MG63 (cell line): ENCODE measurements around the gene TSPO2. TPM values are rescaled to one million over a fixed set of nuclear protein-coding genes. Genes with fewer than 3 reads are reported as not detected.
"Not testable (repeated sequence)": the region's sequence is repeated elsewhere in the genome, so short reads cannot be mapped to it uniquely, and the experiment has no call there.

Experiments
- DNase-seq: peaks from one replicate; pipeline ENCODE4 v3.0.0-alpha.2; 2020
- H3K27me3 ChIP-seq: fragments of 250-450 bp; sonication (Bioruptor Pico); 2 replicates; pipeline ENCODE4 v1.5.1; 2020; ENCODE audit warnings: mild to moderate bottlenecking, moderate library complexity
- H3K36me3 ChIP-seq: fragments of 250-450 bp; sonication (Bioruptor Pico); 2 replicates; pipeline ENCODE4 v1.5.1; 2020; ENCODE audit warnings: mild to moderate bottlenecking, moderate library complexity
- H3K4me3 ChIP-seq: fragments of 250-450 bp; sonication (Bioruptor Pico); 2 replicates; pipeline ENCODE4 v1.5.1; 2020; ENCODE audit warnings: mild to moderate bottlenecking, moderate library complexity
- H3K9me3 ChIP-seq: fragments of 250-450 bp; sonication (Bioruptor Pico); 2 replicates; pipeline ENCODE4 v1.5.1; 2020; ENCODE audit warnings: mild to moderate bottlenecking, moderate library complexity
- total RNA-seq: library from RNA; depleted of rRNA; stranded (reverse); fragments of >200 nt; shearing (Covaris generic); gene quantifications from 2 replicates; pipeline ENCODE4 v1.2.3, GENCODE V29; 2014; ENCODE audit warnings: low replicate concordance; rRNA removed

The TSPO2 gene, protein sequence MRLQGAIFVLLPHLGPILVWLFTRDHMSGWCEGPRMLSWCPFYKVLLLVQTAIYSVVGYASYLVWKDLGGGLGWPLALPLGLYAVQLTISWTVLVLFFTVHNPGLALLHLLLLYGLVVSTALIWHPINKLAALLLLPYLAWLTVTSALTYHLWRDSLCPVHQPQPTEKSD
- not detected in 2 replicates for total RNA-seq

DNA sequence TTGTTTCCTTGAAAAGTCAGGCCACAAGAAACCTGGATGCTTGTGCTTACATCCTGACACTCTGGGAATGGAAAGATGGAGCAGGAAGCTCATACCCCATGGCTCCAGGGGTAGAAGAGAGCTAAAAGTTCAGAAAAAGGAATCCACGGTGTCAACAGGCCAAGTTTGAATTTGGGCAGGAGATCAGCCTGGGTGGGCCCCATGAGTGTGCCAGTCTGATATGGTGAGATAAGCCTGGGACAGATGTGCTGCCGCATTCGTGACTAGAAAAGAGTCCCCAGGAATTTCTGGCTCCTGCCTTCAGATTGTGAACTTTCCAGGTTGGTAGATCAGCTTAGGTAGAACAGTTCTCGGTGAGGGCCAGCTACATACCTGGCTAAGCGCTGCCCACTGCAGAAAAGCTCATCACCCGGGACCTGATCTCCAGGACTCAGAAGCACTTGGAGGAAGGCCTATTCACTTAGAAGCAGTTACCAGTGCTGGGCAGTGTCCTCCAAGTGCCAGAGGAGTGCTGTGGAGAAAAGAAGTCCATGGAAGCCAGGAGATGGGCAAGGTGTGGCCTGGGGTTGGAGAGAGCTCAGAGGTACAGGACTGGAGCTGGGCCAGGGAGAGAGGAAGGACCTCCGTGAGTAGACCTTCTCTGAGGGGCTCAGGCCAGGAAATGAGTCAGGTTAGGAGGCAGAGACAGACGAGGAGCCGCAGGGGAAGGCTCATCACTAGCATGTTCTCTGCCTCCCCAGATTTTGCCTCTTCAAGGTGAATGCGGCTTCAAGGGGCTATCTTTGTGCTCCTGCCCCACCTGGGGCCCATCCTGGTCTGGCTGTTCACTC is at the start of gene TSPO2:
TSPO2 (plus strand) TSS at position 242 of the 830 bp plus-strand sequence; CDS start at position 761, 519 bp downstream.
- Histone ChIP-seq H3K4me3 (no peak within 1 kb of the TSS), H3K27me3 (no peaks in the 10 kb centered on the region), H3K36me3 (no peaks in the 10 kb centered on the region), H3K9me3 (no peaks in the 10 kb centered on the region)
- DNase-seq, result no peak

DNA sequence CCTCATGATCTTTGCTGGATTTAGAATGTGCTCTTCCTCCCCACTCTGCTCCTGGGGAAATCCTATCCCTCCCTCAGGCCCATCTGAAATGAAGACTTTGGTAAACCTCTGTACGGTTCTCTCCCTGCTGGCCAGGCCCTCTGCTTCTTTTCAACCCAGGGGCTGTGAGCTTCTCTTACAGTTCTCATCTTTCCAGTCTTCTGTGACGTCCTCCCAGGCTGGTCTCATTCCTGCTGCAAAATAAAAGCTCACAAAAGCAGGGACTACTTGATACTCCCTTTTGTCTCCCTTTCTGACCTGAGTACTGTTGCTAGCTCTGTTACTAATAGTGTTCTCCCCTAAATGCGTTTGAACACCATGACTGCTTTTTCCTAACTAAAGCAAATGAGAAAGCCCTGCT is 49.5 kb upstream of the TSPO2 start:
- no peak for DNase-seq
- no peaks in the 10 kb centered on the region for H3K9me3 ChIP-seq
- H3K36me3 ChIP-seq, result no peaks in the 10 kb centered on the region
- no peak overlapping the region for H3K4me3 ChIP-seq
- H3K27me3 ChIP-seq, result no peaks in the 10 kb centered on the region

DNA sequence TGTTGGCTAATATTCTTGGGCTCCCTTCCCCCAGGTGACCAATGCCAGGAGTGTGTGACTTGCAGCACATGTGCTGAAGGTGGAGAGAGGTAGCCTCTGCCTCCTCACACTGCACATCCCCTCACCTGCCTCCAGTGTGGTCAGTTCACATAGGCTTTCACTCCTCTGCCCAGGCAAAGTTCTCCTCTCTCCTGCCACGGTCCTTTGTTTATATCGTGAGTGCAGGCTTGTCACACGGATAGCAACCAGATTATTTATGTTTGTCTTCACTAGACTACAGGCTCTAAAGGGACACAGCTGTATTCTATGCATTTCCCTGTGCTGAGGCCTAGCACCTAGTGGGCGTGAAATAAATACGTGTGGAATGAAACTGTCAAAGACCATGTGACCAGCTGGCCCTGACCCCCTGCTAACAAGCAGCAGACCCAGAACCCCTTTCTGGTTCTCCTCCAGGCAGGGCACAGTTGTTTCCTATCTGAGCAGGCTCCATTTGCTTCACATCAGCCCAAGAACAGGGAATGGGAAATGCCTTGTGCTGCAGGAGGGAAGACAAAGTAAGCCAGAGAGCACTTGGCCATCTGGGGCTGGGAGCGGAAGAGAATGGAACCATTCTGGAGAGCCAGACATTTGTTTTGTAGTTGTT is 45.6 kb upstream of the TSPO2 start:
- no peaks in the 10 kb centered on the region for H3K9me3 ChIP-seq
- DNase-seq, result no peak
- H3K36me3 ChIP-seq, result no peaks in the 10 kb centered on the region
- H3K27me3 ChIP-seq, result no peaks in the 10 kb centered on the region
- H3K4me3 ChIP-seq, result no peak overlapping the region

DNA sequence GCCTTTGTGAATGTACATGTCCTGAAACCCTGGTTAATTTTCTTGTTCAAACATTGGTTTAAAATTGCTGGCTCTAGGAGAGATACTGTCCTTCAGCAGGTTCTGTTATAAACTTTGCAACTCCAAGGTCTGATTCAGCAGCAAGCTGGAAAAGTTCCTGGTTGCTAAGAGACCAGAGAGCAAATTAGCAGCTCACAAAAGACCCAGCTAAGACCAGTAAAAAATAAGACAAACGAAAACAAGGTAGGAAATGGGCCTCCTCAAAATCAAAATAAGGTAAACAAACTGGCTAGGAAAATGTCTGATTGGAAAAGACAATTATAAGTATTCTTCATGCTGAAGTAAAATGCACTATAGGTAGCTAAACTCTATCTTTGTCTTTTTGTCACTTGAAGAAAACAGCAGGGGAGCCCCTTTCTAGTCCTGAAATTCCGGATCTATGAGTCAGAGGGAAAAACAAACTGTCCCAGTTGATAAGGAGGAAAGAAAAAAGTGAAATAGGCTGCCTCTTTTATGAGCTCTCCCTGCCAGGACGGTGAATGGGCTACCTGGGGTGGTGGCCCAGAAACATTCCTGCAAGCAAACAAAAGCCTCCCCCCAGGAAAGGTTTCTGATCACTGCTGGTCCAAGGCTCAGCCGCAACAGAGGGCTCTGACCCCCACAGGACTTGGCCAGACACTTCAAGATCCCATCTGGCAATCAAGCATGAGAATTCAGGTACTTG is 44.9 kb upstream of the TSPO2 start:
- H3K36me3 ChIP-seq, result no peaks in the 10 kb centered on the region
- H3K9me3 ChIP-seq, result no peaks in the 10 kb centered on the region
- H3K4me3 ChIP-seq, result no peak overlapping the region
- peak; percentile 11 for DNase-seq
- no peaks in the 10 kb centered on the region for H3K27me3 ChIP-seq

DNA sequence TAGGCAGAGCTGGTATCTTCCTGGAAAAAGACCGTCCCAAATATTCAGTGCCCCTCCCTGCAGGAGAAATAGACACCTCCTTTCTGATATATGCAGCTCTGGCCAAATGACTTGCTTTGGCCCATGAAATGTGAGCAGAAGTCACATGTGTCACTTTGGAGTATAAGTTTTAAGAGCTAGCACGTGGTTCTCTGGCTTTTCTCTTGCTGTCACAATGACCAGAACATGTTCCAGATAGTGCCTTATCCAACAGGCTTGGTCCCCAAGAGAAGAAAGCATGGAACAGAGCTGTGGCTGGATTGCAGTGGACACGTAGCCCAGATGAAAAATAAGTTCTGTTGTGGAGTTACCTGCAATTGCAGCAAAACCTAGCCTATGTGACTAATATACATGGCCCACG is 43.6 kb upstream of the TSPO2 start:
- H3K9me3 ChIP-seq, result no peaks in the 10 kb centered on the region
- no peak overlapping the region for H3K4me3 ChIP-seq
- H3K36me3 ChIP-seq, result no peaks in the 10 kb centered on the region
- H3K27me3 ChIP-seq, result no peaks in the 10 kb centered on the region
- DNase-seq, result no peak

DNA sequence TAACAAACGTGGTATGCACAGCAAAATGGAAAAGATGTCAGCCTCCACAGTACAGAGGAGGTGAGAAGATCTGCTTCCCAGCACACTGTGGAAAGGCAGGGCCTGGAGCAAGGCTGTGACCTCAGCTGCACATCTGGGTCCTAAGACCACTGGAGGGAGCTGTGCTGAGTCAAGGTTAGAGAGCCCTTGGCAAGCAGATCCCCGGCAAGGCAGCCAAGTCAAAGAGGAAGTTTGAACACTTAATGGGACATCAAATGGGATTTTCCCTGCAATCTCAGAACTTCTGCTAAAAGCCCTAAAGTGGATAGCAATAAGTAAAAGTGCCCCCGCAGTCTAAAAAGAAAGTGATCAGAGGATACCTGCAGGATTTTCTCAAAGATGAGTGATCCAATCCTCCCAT is 42.7 kb upstream of the TSPO2 start:
- peak; percentile 81 for DNase-seq
- no peaks in the 10 kb centered on the region for H3K36me3 ChIP-seq
- H3K4me3 ChIP-seq, result no peak overlapping the region
- no peaks in the 10 kb centered on the region for H3K9me3 ChIP-seq
- H3K27me3 ChIP-seq, result no peaks in the 10 kb centered on the region

DNA sequence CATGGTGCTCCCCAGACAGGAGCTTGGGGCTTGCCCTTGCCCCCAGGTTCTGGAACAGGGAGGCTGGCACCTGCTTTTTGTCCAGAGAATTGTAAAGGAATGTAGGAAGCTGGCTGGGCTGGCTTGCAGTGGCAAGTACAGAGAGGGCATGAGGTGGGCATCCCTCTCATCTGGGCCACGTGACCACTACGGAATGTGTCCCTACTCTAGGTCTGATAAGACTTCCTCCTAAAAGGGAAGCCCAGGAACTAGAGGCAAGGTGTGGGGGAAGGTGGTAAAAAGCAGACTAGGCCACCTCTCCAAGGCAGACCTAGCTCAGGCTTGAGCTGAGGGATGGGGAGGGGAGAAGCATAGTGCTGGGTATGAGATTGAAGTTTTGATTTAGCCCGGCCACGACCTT is 42.0 kb upstream of the TSPO2 start:
- Histone ChIP-seq H3K36me3 (no peaks in the 10 kb centered on the region), H3K4me3 (no peak overlapping the region), H3K27me3 (no peaks in the 10 kb centered on the region), H3K9me3 (no peaks in the 10 kb centered on the region)
- DNase-seq, result no peak

DNA sequence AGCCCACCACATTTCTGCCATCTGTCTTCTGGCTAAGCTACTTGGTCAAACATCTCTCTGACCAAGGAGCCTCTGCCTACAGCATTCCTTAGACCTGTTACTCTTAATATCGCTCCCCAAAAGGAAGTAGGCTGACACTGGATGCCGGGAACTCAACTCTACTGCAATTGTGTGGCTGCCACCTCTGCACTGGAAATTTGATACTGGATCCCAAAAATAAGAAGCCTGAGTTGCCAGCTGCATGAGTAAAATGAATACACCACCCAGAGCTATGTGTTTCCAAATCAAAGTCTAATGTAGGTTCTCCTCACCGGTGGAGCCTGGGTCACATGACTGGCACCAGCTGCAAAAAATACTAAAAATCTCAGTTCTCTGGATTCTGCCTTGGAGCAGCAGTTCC is 40.1 kb upstream of the TSPO2 start:
- DNase-seq, result no peak
- H3K36me3 ChIP-seq, result no peaks in the 10 kb centered on the region
- no peaks in the 10 kb centered on the region for H3K9me3 ChIP-seq
- no peaks in the 10 kb centered on the region for H3K27me3 ChIP-seq
- H3K4me3 ChIP-seq, result no peak overlapping the region

DNA sequence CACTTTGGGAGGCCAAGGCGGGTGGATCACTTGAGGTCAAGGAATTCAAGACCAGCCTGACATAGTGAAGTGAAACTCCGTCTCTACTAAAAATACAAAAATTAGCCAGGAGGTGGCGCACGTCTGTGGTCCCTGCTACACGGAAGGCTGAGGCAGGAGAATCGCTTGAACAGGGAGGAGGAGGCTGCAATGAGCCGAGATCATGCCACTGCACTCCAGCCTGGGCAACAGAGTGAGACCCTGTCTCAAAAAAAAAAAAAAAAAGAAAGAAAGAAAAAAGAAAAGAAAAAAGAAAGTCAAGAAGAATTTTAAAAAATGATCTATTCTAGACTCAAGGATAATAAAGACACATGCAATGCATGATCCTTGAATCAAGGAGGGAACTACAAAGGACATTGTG is 36.0 kb upstream of the TSPO2 start:
- DNase-seq, result peak; percentile 16
- not testable (repeated sequence) for H3K4me3 ChIP-seq, H3K9me3 ChIP-seq, H3K36me3 ChIP-seq, H3K27me3 ChIP-seq

DNA sequence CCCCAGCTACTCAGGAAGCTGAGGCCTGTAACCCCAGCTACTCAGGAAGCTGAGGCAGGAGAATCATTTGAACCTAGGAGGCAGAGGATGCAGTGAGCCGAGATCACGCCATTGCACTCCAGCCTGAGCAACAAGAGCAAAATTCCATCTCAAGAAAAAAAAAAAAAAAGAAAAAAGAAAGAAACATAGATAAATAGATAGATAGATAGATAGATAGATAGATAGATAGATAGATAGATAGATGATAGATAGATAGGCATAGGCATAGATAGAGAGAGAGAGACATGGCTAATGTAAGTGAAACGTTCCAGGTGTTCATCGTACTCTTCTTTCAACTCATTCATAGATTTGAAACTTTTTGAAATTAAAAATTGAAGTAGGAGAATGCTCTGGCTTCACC is 35.3 kb upstream of the TSPO2 start:
- not testable (repeated sequence) for H3K9me3 ChIP-seq, H3K36me3 ChIP-seq, H3K27me3 ChIP-seq, H3K4me3 ChIP-seq, DNase-seq

DNA sequence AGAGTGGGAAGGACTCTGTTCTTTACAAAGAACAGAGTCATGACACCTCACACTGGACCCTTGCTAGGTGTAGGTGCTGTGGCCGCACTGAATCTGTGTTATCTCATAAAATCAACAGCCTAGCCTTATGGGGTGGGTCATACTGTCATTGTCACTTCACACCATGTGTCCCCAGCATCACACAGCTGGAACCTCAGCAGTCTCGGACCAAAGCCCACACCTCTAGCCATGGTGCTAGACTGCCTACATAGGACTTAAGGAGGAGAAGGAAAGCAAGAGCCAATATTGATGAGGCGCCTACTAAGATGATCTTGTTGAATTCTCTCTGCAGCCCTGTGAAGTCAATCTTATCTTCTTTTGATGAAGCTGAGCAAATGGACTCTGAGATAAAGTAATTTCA is 34.3 kb upstream of the TSPO2 start:
- no peak for DNase-seq
- H3K27me3 ChIP-seq, result no peaks in the 10 kb centered on the region
- H3K4me3 ChIP-seq, result no peak overlapping the region
- H3K9me3 ChIP-seq, result no peaks in the 10 kb centered on the region
- no peaks in the 10 kb centered on the region for H3K36me3 ChIP-seq

DNA sequence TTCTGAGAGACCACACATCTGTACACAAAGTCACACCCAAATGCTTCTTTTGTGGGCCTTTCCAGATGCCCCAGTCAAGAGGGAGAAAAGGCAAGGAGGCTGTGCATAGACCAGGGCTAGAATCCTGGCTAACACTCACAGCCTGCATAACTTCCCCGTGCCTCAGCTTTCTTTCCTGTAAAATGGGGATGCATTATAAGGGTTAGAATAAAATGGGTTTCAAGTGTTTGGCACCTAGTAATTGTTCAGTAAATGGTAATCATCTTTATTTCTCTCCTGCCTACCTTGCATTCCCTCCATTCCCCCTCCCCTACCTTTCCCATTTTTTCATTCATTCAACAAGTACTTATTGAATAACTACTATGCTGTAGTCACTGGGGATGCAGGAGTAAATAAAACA is 32.6 kb upstream of the TSPO2 start:
- H3K4me3 ChIP-seq, result no peak overlapping the region

DNA sequence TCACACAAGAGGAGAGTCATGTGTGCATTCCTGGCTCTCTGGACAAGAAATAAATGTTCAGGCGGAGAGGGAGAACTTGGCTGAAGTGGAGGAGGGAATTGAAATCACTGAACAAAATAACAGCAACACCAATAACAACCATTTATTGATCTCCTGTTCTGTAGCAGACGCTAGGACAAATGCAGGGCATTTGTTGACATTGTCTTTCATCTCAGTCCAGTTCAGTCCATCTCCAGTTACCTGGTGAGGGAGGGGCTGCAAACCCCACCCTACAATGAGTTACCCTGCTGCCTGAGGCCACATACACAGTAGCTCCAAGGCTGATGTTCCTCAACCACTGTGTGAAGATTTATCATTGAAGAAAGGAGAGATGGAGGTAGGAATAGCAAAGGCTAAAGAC is 30.6 kb upstream of the TSPO2 start:
- DNase-seq, result no peak
- H3K9me3 ChIP-seq, result no peaks in the 10 kb centered on the region
- no peaks in the 10 kb centered on the region for H3K27me3 ChIP-seq
- no peaks in the 10 kb centered on the region for H3K36me3 ChIP-seq
- no peak overlapping the region for H3K4me3 ChIP-seq

More for the DNA sequence above, 32.6 kb upstream of the TSPO2 start:
- no peaks in the 10 kb centered on the region for H3K9me3 ChIP-seq
- no peaks in the 10 kb centered on the region for H3K27me3 ChIP-seq
- no peak for DNase-seq
- no peaks in the 10 kb centered on the region for H3K36me3 ChIP-seq

DNA sequence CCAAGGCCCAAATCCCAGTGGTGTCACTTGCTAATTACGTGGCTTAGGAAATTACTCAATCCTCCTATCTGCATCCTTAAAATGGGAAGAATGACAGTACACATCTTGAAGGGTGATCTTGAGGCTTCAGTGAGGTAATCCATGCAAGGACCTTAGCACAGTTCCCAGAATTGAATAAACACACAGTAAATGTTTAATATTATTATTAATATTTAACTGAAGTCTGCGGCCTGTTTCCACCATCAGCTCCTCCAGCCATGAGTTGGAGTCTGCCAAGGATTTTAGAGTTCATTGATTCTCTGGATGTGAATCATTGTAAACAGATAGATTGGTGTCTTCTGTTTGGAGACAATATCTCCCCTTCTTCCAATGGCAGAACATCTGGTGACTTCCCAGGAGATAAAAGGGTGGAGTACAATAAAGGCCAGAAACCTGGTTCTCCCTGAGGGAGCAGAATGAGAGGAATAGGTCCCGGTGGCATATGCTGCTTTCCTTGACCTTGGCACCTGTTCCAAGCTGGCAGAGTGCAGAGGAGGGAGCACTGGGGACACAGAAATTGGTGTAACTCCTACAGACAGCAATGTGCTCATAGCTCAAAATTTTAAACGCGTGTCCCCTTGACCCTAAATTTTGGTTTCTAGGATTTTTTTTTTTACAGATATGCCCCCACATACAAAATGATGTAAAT is 28.7 kb upstream of the TSPO2 start:
- H3K36me3 ChIP-seq, result no peaks in the 10 kb centered on the region
- H3K9me3 ChIP-seq, result no peaks in the 10 kb centered on the region
- H3K27me3 ChIP-seq, result no peaks in the 10 kb centered on the region
- DNase-seq, result no peak
- no peak overlapping the region for H3K4me3 ChIP-seq

DNA sequence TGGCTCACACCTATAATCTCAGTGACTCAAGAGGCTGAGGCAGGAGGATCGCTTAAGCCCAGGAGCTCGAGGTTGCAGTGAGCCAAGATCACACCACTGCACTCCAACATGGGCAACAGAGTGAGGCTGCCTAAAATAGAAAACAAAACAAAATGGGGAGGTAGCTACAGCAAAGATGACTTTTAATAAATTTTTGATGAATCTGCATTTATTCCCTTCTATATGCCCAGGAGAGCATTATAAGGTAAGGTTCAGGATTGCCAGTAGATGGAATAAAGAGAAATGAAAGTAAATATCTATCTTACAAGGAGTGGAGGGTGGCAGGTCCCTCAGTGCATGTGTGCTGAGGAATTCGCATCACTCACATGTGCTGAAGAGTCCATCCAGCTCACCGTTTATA is 27.5 kb upstream of the TSPO2 start:
- Histone ChIP-seq H3K9me3 (no peaks in the 10 kb centered on the region), H3K36me3 (no peaks in the 10 kb centered on the region), H3K4me3 (no peak overlapping the region), H3K27me3 (no peaks in the 10 kb centered on the region)
- DNase-seq, result no peak

DNA sequence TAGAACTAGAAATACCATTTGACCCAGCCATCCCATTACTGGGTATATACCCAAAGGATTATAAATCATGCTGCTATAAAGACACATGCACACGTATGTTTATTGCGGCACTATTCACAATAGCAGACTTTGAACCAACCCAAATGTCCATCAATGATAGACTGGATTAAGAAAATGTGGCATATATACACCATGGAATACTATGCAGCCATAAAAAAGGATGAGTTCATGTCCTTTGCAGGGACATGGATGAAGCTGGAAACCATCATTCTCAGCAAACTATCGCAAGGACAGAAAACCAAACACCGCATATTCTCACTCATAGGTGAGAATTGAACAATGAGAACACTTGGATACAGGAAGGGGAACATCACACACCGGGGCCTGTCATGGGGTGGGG is 26.4 kb upstream of the TSPO2 start:
- not testable (repeated sequence) for H3K4me3 ChIP-seq, H3K27me3 ChIP-seq, H3K36me3 ChIP-seq, DNase-seq, H3K9me3 ChIP-seq

DNA sequence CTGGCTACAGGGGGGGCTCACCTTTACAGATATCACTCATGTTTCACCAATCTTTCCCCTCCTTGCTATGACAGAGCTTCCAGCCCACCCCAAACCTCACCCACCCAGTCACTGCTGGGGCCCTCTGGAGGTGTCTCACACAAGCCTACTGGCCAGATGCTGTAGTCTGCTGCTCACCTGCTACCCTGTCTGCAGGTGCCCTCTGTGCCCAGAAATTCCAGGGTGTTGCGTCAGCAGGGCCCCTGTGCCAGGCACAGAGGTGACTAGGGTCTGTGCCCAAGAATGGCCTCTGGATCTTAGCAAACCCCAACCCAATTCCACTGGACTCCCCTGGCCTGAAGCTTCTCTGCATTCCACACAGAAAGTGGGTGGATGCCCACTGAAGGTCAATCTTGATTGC is 24.6 kb upstream of the TSPO2 start:
- Histone ChIP-seq H3K27me3 (no peaks in the 10 kb centered on the region), H3K36me3 (no peaks in the 10 kb centered on the region), H3K4me3 (no peak overlapping the region), H3K9me3 (no peaks in the 10 kb centered on the region)
- no peak for DNase-seq
